A673 (cell line): ENCODE data around the gene ACVR1B. TPM values are rescaled to one million over a fixed set of nuclear protein-coding genes. Genes with fewer than 3 reads are reported as not detected.

Experiments
- BruUV-seq: library from RNA; stranded (reverse); fragments of 400-500 nt; replicated peaks from 2 replicates; lab custom pipeline; 2021; lab: Mats Ljungman, UMichigan
- CTCF ChIA-PET: fragments of 300-600 bp; sonication (Branson Sonifier 250); formaldehyde crosslinking; loops from one replicate; lab custom pipeline; 2022; ENCODE audit warnings: antibody characterized with exemption; lab: Charles Lee
- POLR2A ChIA-PET: fragments of 300-600 bp; sonication (Branson Sonifier 250); formaldehyde crosslinking; loops from one replicate; lab custom pipeline; 2022; ENCODE audit warnings: antibody characterized with exemption; ENCODE audit not compliant: low non-redundant PET; lab: Charles Lee
- DNase-seq: peaks from one replicate; pipeline ENCODE4 v3.0.0-alpha.2; 2015; ENCODE audit warnings: low spot score
- H3K27ac ChIP-seq: fragments of 200-600 bp; sonication (generic); 2 replicates; pipeline ENCODE4 v1.5.1; 2016; ENCODE audit warnings: mixed run types, low read depth, mild to moderate bottlenecking, mixed read lengths, antibody characterized with exemption, low read length; ENCODE audit not compliant: poor library complexity, severe bottlenecking
- H3K27me3 ChIP-seq: fragments of 200-600 bp; sonication (generic); replicated peaks from 2 replicates; pipeline ENCODE4 v1.6.1; 2017; ENCODE audit warnings: mixed run types, low read depth, mild to moderate bottlenecking, mixed read lengths, antibody characterized with exemption, low read length; ENCODE audit not compliant: insufficient read depth, poor library complexity
- H3K36me3 ChIP-seq: fragments of 200-600 bp; sonication (generic); 2 replicates; pipeline ENCODE4 v1.6.1; 2016; ENCODE audit warnings: mixed run types, mild to moderate bottlenecking, mixed read lengths, antibody characterized with exemption, low read length; ENCODE audit not compliant: insufficient read depth, poor library complexity, severe bottlenecking
- H3K4me1 ChIP-seq: fragments of 200-600 bp; sonication (generic); 2 replicates; pipeline ENCODE4 v1.6.1; 2017; ENCODE audit warnings: mixed run types, mild to moderate bottlenecking, mixed read lengths, antibody characterized with exemption, low read length; ENCODE audit not compliant: insufficient read depth, poor library complexity, severe bottlenecking
- H3K4me3 ChIP-seq: fragments of 200-600 bp; sonication (generic); 2 replicates; pipeline ENCODE4 v1.5.1; 2016; ENCODE audit warnings: low read depth, mixed run types, mild to moderate bottlenecking, mixed read lengths, low read length; ENCODE audit not compliant: poor library complexity, severe bottlenecking
- H3K9me3 ChIP-seq: fragments of 200-600 bp; sonication (generic); 2 replicates; pipeline ENCODE4 v1.6.1; 2016; ENCODE audit warnings: mixed run types, low read depth, mild to moderate bottlenecking, mixed read lengths, antibody characterized with exemption, low read length; ENCODE audit not compliant: poor library complexity, severe bottlenecking
- EZH2 ChIP-seq: fragments of 200-600 bp; sonication (generic); IDR thresholded peaks from 2 replicates; pipeline ENCODE4 v1.6.1; 2017; ENCODE audit warnings: borderline replicate concordance, low read depth, mild to moderate bottlenecking, mixed read lengths, antibody characterized with exemption, low read length; ENCODE audit not compliant: poor library complexity, severe bottlenecking
- intact Hi-C: fragments of 100-400 bp; cut with micrococcal nuclease; formaldehyde crosslinking; loops from one replicate; pipeline ENCODE4 v1.10.0; 2022; ENCODE audit not compliant: unreplicated experiment
- total RNA-seq: library from RNA; stranded (reverse); gene quantifications from 2 replicates; pipeline ENCODE4 v1.2.3, GENCODE V29; 2021
- TF ChIP-seq, protein P1 (sequence below): fragments of 300-800, 200-600 bp; sonication (generic); conservative IDR thresholded peaks from 2 replicates; pipeline ENCODE4 v1.5.1; 2017; ENCODE audit warnings: low read depth, mild to moderate bottlenecking, antibody characterized with exemption, low read length, moderate library complexity, mixed read lengths

ACVR1B gene
- total RNA-seq, 1 experiment from 2014 or later = 27.4 TPM

GRCh38 chr12:51960890-51961289, 9.4 kb downstream of the ACVR1B start:
- Histone ChIP-seq H3K4me1 (no peaks in the 10 kb centered on the region), H3K36me3 (peaks cover 12% of the 10 kb centered on the region), H3K4me3 (no peak overlapping the region), H3K27me3 (no peaks in the 10 kb centered on the region), H3K9me3 (peaks cover 2% of the 10 kb centered on the region), H3K27ac (peak overlapping the region; percentile 27)
- no TSS peak for BruUV-seq
- intact Hi-C loops = no loop called here
- ChIA-PET CTCF (no interaction called here), POLR2A (no interaction called here)
- TF ChIP-seq, protein P1, sequence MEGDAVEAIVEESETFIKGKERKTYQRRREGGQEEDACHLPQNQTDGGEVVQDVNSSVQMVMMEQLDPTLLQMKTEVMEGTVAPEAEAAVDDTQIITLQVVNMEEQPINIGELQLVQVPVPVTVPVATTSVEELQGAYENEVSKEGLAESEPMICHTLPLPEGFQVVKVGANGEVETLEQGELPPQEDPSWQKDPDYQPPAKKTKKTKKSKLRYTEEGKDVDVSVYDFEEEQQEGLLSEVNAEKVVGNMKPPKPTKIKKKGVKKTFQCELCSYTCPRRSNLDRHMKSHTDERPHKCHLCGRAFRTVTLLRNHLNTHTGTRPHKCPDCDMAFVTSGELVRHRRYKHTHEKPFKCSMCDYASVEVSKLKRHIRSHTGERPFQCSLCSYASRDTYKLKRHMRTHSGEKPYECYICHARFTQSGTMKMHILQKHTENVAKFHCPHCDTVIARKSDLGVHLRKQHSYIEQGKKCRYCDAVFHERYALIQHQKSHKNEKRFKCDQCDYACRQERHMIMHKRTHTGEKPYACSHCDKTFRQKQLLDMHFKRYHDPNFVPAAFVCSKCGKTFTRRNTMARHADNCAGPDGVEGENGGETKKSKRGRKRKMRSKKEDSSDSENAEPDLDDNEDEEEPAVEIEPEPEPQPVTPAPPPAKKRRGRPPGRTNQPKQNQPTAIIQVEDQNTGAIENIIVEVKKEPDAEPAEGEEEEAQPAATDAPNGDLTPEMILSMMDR = no peak
- TF ChIP-seq EZH2 = no peak
- DNase-seq = no peak

DNA sequence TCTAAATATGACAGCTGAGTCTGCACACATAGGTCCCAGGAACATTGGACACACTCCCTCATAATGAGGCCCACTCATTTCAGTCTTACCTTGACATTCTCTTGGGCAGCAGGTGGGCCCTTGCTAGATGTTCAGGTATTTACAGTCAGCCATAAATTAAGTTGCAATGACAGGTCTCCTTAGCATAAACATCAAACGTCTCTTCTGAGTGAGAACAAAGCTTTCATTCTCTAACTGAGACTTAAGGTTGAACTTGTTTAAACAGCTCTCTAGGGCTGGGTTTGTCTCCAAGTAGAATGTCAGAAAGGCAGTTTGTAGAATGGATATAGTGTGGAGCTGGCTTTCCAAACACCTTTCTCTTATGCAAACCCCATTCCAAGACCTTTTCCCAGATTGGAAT, 10.3 kb downstream of the ACVR1B start:
- intact Hi-C loops = no loop called here
- H3K4me1 ChIP-seq = no peaks in the 10 kb centered on the region
- ChIA-PET POLR2A (interaction anchor here (0.6 kb wide), 1 partner anchor 108 kb away, joined by 3 read pairs; the partner anchor contains the start of gene ATG101), CTCF (no interaction called here)
- H3K9me3 ChIP-seq = peaks cover 2% of the 10 kb centered on the region
- no peak for DNase-seq
- no peak overlapping the region for H3K27ac ChIP-seq
- BruUV-seq = no TSS peak
- TF ChIP-seq, protein P1 = no peak
- no peak for TF ChIP-seq EZH2
- no peaks in the 10 kb centered on the region for H3K27me3 ChIP-seq
- peaks cover 12% of the 10 kb centered on the region for H3K36me3 ChIP-seq
- H3K4me3 ChIP-seq = no peak overlapping the region

DNA sequence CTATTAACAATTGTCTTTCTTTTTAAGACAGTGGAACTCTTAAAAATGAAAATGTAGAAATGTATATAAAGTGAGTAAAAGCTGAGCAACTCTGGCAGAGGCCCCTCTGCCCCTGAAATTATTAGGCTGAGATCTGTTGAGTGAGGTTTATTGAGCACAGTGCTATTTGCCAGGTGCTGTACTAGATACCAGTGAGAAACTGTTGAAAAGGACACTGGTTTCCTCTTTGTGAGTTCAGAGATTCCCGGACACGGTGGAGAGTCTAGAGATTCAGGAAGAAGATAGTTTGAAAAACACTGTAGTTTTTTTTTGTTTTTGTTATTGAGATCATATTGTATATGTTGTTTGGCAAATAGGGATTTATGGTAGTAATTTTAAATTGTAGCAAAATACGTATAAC, 11.2 kb downstream of the ACVR1B start:
- Histone ChIP-seq H3K27ac (no peak overlapping the region), H3K36me3 (peaks cover 12% of the 10 kb centered on the region), H3K27me3 (no peaks in the 10 kb centered on the region), H3K4me3 (no peak overlapping the region), H3K4me1 (no peaks in the 10 kb centered on the region), H3K9me3 (peaks cover 2% of the 10 kb centered on the region)
- TF ChIP-seq EZH2 = no peak
- TF ChIP-seq, protein P1 = no peak
- POLR2A ChIA-PET = no interaction called here
- BruUV-seq = no TSS peak
- intact Hi-C loops = no loop called here
- CTCF ChIA-PET = no interaction called here
- DNase-seq = no peak
